ENCODE data around the gene PLCD1. TPM values are rescaled to one million over a fixed set of nuclear protein-coding genes. Genes with fewer than 3 reads are reported as not detected.

Gene PLCD1
- total RNA-seq = 33.4 and 40.0 TPM in 2 replicates

GRCh38 chr3:38029400-38030125 is at the start of gene PLCD1:
Gene PLCD1, minus strand, starts transcription at chr3:38029642. Its CDS starts 103 bp downstream, at chr3:38029539.

DNA sequence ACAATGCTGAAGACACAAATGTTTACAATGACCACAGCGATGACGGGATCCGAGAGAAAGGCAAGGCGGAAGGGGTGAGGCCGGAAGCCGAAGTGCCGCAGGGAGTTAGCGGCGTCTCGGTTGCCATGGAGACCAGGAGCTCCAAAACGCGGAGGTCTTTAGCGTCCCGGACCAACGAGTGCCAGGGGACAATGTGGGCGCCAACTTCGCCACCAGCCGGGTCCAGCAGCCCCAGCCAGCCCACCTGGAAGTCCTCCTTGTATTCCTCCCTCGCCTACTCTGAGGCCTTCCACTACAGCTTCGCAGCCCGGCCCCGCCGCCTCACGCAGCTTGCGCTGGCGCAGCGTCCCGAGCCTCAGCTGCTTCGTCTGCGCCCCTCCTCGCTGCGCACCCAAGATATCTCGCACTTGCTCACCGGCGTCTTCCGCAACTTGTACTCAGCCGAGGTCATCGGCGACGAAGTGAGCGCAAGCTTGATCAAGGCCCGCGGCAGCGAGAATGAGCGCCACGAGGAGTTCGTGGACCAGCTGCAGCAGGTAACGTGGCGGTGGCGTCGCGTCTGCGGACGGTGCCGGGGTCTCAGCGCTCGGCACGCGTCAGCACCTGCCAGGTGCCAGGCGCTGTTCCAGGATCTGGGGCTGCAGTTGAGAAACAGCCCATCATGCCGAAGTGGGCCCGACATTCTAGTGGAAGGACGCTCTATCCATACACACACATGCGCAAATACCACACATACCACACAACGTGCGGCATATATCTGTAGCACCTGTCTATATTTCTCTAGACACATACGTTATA is 9.9 kb upstream of the PLCD1 start, which contains the start of gene DLEC1:
Gene DLEC1 (plus strand): TSS at position 108 of the 798 bp plus-strand sequence. CDS start 18 bp downstream, at position 126.

GRCh38 chr3:37990527-37990926 is 38.9 kb downstream of the PLCD1 start, which contains the start of gene VILL:
Gene VILL, plus strand, starts transcription at chr3:37990786. Its CDS starts 2,887 bp downstream, at chr3:37993673.

Small RNA genes within 50 kb of the gene (small RNA-seq; reads per million reads assigned to genes)
- gene MIR26A1 (85.1 reads per million, percentile 98 among the genes with 10 or more reads in this experiment), gene RF00019 (not detected)

Other genes starting within 250 kb of the PLCD1 start
- gene CTDSPL, start 167.8 kb downstream of the PLCD1 start, total RNA-seq = 35.9 and 44.0 TPM in 2 replicates
- gene VILL, start 38.9 kb downstream of the PLCD1 start, total RNA-seq = 10.1 TPM in 2 replicates
- under 0.01 and 0.16 TPM in 2 replicates for gene DLEC1, start 9.6 kb upstream of the PLCD1 start, total RNA-seq
- gene ACAA1, start 107.5 kb upstream of the PLCD1 start, total RNA-seq = 19.4 and 22.9 TPM in 2 replicates
- gene MYD88, start 109.0 kb upstream of the PLCD1 start, total RNA-seq = 15.3 and 19.6 TPM in 2 replicates
- 53.2 and 56.1 TPM in 2 replicates for gene OXSR1, start 135.9 kb upstream of the PLCD1 start, total RNA-seq
- 0.24 and 0.97 TPM in 2 replicates for gene SLC22A13, start 236.2 kb upstream of the PLCD1 start, total RNA-seq